ENCODE results near the gene ZBED5.

GRCh38 chr11:10809373-10810160 is 48.3 kb downstream of the ZBED5 start:
- no peak for TF ChIP-seq ATF2 (CRISPR knock-in tag; IDR thresholded peaks at IDR 0.05)
- 0 out of 2 replicates have a peak, but pooled peaks have one; percentile 17 for TF ChIP-seq SREBF2 (CRISPR knock-in tag; IDR thresholded peaks at IDR 0.05)
- TF ChIP-seq, protein P1, sequence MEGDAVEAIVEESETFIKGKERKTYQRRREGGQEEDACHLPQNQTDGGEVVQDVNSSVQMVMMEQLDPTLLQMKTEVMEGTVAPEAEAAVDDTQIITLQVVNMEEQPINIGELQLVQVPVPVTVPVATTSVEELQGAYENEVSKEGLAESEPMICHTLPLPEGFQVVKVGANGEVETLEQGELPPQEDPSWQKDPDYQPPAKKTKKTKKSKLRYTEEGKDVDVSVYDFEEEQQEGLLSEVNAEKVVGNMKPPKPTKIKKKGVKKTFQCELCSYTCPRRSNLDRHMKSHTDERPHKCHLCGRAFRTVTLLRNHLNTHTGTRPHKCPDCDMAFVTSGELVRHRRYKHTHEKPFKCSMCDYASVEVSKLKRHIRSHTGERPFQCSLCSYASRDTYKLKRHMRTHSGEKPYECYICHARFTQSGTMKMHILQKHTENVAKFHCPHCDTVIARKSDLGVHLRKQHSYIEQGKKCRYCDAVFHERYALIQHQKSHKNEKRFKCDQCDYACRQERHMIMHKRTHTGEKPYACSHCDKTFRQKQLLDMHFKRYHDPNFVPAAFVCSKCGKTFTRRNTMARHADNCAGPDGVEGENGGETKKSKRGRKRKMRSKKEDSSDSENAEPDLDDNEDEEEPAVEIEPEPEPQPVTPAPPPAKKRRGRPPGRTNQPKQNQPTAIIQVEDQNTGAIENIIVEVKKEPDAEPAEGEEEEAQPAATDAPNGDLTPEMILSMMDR (IDR thresholded peaks at IDR 0.05 in 2 of 3, conservative IDR thresholded peaks at IDR 0.05 in 1 of 3; ENCODE audit: insufficient read depth in 2 of 3, low read depth in 1 of 3, low read length in 3 of 3): no peak
- no peak for TF ChIP-seq E2F4 (CRISPR knock-in tag; IDR thresholded peaks at IDR 0.05; ENCODE audit: low read depth)
- TF ChIP-seq ZNF830 (CRISPR knock-in tag; IDR thresholded peaks at IDR 0.05): no peak
- TF ChIP-seq EZH2 (IDR thresholded peaks at IDR 0.05; ENCODE audit: borderline replicate concordance, low read depth, low read length): no peak
- TF ChIP-seq ZBTB7A (IDR thresholded peaks at IDR 0.05; ENCODE audit: borderline replicate concordance, control insufficient read depth, low read depth, low read length): no peak
- TF ChIP-seq SMAD4 (CRISPR knock-in tag; conservative IDR thresholded peaks at IDR 0.05): 0 out of 2 replicates have a peak, but pooled peaks have one; percentile 12
- TF ChIP-seq TAF1 (IDR thresholded peaks at IDR 0.05; ENCODE audit: control insufficient read depth, extremely low read depth, insufficient read depth, low read length, severe bottlenecking): no peak
- TF ChIP-seq, protein P2, sequence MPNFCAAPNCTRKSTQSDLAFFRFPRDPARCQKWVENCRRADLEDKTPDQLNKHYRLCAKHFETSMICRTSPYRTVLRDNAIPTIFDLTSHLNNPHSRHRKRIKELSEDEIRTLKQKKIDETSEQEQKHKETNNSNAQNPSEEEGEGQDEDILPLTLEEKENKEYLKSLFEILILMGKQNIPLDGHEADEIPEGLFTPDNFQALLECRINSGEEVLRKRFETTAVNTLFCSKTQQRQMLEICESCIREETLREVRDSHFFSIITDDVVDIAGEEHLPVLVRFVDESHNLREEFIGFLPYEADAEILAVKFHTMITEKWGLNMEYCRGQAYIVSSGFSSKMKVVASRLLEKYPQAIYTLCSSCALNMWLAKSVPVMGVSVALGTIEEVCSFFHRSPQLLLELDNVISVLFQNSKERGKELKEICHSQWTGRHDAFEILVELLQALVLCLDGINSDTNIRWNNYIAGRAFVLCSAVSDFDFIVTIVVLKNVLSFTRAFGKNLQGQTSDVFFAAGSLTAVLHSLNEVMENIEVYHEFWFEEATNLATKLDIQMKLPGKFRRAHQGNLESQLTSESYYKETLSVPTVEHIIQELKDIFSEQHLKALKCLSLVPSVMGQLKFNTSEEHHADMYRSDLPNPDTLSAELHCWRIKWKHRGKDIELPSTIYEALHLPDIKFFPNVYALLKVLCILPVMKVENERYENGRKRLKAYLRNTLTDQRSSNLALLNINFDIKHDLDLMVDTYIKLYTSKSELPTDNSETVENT (CRISPR knock-in tag; IDR thresholded peaks at IDR 0.05): no peak
